GM19452 (cell line): ENCODE data around the gene BCL11A.

ENCODE experiments used
- ATAC-seq: cut with Tn5 transposase; IDR thresholded peaks from one replicate; pipeline ENCODE4 v1.9.1; 2021; ENCODE audit not compliant: unreplicated experiment

BCL11A gene

GRCh38 chr2:60548311-60548710 lies 5.1 kb downstream of the BCL11A start:
- no peak for ATAC-seq

- ATAC-seq, result no peak
Measured at GRCh38 chr2:60547841-60548240, 5.6 kb downstream of the BCL11A start.

GRCh38 chr2:60546756-60547420 lies 6.6 kb downstream of the BCL11A start:
- ATAC-seq, result no peak

GRCh38 chr2:60544954-60545560 lies 8.4 kb downstream of the BCL11A start:
- ATAC-seq, result no peak

GRCh38 chr2:60544062-60544461 lies 9.4 kb downstream of the BCL11A start:
- ATAC-seq, result no peak

GRCh38 chr2:60541056-60541651 lies 12.3 kb downstream of the BCL11A start:
- ATAC-seq, result no peak

- no peak for ATAC-seq
Measured at GRCh38 chr2:60540074-60540473, 13.4 kb downstream of the BCL11A start.

- no peak for ATAC-seq
Measured at GRCh38 chr2:60539140-60539539, 14.3 kb downstream of the BCL11A start.

- no peak for ATAC-seq
Measured at GRCh38 chr2:60538101-60538500, 15.4 kb downstream of the BCL11A start.

GRCh38 chr2:60536746-60537145 lies 16.7 kb downstream of the BCL11A start:
- ATAC-seq, result no peak

GRCh38 chr2:60535685-60536312 lies 17.7 kb downstream of the BCL11A start:
- ATAC-seq, result peak; percentile 71

- no peak for ATAC-seq
Measured at GRCh38 chr2:60534892-60535684, 18.4 kb downstream of the BCL11A start.

GRCh38 chr2:60534052-60534685 lies 19.3 kb downstream of the BCL11A start:
- no peak for ATAC-seq

- ATAC-seq, result no peak
Measured at GRCh38 chr2:60533101-60534051, 20.1 kb downstream of the BCL11A start.

- no peak for ATAC-seq
Measured at GRCh38 chr2:60532421-60532820, 21.0 kb downstream of the BCL11A start.

- no peak for ATAC-seq
Measured at GRCh38 chr2:60531701-60532133, 21.7 kb downstream of the BCL11A start.

- ATAC-seq, result peak; percentile 79
Measured at GRCh38 chr2:60530660-60531281, 22.7 kb downstream of the BCL11A start.

- peak; percentile 4 for ATAC-seq
Measured at GRCh38 chr2:60529785-60530627, 23.4 kb downstream of the BCL11A start.
